Activated CD4-positive, CD25-positive, alpha-beta regulatory T cell treated with anti-CD3 and anti-CD28 coated beads, Interleukin-2, amount 50 U/mL, for 16 hours (primary cell): ENCODE measurements around the gene RNGTT.
"Not testable (repeated sequence)": the region's sequence is repeated elsewhere in the genome, so short reads cannot be mapped to it uniquely, and the experiment has no call there.

Experiments
- DNase-seq: peaks from one replicate; pipeline ENCODE4 v3.0.0-alpha.2; 2020; ENCODE audit warnings: low read depth, low spot score

RNGTT gene

GRCh38 chr6:88810701-88811100, 152.7 kb downstream of the RNGTT start:
- no peak for DNase-seq

GRCh38 chr6:88810089-88810488, 153.3 kb downstream of the RNGTT start:
- no peak for DNase-seq

DNA sequence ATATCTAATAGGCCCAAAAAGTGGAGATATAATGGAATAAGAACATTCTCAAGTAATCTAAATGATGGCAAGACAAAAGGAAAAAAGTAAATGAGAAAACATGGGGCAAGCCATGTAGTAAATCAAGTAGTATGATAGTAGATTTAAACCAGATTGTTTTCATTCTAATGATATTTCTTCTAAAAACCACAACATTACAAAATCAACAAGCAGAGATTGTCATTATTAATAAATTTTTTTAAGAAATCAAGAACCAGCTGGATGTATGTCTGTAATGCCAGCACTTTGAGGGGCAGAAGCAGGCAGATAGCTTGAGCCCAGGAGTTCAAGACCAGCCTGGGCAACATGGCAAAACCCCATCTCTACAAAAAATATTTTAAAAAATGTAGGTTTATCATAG, 155.0 kb downstream of the RNGTT start:
- no peak for DNase-seq

DNA sequence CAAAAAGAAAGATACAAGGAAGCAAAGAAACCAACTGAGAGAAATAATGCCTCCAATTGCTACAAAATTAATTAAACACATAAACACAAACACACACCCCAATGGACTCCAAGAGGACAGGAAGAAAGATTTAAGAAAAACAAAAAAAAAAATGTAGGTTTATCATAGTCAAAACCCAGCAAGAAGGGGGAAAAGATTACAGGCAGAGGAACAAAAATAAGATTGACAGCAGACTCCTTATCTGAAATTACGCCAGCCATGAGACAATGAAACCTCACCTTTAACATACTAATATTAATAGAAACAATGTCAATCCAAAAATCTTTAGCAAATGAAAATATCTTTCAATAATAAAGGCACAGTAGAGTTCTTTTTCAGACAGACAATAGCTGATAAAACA, 155.8 kb downstream of the RNGTT start:
- DNase-seq: no peak

DNA sequence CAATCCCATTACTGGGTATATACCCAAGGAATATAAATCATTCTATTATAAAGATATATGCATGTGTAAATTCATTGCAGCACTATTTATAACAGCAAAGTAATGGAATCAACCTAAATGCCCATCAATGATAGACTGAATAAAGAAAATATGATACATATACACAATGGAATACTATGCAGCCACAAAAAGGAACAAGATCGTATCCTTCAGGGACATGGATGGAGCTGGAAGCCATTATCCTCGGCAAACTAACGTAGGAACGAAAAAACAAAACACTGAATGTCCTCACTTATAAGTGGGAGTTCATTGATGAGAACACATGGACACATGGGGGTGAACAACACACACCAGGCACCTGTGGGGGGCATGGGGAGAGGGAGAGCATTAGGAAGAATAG, 156.7 kb downstream of the RNGTT start:
- DNase-seq: no peak

GRCh38 chr6:88804701-88805100, 158.7 kb downstream of the RNGTT start:
- no peak for DNase-seq

DNA sequence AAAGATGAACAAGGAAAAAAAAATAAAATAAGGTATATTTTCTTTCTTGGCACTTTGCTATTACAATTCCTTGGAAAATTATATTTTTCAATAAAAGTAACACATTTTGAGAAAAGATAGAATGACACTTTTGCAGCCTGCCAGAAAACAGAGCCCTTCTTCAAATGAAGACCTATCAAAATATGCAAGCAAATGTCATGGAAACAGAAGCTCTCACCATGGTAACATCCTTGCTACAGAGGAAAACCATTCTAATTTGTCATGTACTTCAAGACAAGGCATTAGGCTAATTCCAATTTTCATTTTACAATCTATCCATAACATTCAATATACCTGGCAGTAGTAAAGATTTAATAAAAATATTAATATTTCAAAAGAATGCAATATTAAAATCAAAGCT, 177.9 kb downstream of the RNGTT start:
- no peak for DNase-seq

GRCh38 chr6:88780714-88781389, 182.6 kb downstream of the RNGTT start:
- DNase-seq: peak; percentile 16

DNA sequence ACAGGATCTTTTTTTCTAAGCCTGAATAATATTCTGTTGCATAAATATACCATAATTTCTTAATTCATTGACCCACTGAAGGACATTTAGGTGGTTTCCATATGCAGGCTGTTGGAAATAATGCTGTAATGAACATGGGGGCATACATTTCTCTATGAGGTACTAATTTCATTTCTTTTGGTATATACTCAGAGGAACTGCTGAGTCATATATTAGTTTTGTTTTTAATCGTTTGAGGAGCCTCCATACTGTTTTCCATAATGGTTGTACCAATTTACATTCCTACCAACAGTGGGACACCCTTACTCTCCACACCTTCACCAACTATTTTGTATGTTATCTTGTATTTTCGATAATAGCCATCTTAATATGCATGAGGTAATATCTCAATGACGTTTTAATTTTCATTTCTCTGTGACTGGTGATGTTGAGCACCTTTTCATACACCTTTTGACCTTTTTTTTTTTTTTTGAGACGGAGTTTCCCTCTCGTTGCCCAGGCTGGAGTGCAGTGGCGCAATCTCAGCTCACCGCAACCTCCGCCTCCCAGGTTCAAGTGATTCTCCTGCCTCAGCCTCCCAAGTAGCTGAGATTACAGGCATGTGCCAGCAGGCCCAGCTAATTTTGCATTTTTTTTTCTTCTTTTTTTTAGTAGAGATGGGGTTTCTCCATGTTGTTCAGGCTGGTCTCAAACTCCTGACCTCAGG, 187.4 kb downstream of the RNGTT start:
- DNase-seq: no peak

DNA sequence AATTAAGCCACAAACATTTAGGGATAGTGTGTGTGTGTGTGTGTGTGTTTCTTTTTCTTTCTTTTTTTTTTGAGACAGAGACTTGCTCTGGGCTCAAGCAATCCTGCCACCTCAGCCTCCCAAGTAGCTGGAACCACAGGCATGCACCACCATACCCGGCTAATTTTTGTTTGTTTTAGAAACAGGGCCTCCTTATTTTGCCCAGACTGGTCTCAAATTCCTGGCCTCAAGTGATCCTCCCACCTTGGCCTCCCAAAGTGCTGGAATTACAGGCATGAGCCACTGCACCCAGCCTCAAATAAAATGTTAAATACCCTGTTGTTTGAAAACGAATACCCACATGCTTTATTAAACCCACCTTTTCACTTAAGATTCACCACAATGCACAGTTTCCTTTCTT, 195.3 kb downstream of the RNGTT start:
- not testable (repeated sequence) for DNase-seq

DNA sequence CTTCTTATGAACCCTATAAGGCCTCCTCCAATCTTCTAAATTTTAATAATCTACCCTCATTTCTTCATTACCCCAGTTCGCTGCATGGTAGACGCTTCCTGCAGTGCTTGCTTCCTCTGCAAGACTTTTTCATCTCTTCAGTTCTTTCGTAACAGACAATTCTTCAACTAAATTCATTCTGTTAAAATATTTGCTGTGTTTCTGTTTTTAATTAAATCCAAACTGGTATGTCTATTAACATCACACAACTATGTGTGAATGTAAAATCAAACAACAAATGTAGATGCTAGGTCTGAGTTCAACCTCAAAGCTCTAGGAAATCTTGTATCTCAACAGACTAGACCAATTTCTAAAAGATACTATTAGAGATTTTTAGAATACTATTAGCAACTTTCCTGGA, 199.3 kb downstream of the RNGTT start:
- no peak for DNase-seq

GRCh38 chr6:88763160-88763559, 200.3 kb downstream of the RNGTT start:
- no peak for DNase-seq

- no peak for DNase-seq
Observed at GRCh38 chr6:88761237-88762031, 202.0 kb downstream of the RNGTT start.

DNA sequence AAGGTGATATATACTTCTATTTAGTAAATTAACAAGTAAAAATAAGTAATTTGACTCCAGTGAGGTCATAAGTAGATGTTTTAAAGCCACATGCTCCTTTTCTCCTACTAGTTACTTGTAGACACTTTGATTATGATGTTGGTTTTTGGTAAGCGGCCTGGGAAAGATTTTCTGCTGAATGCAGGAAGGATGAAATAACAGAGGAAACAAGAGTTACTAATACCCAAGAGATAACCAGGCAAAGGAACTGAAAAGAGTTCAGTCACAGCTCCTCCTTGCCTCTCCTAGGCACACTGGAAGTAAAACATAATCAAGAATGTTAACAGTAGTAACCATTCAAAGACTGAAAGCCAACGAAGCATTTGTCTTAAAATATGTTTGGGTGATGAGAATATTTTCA, 203.3 kb downstream of the RNGTT start:
- no peak for DNase-seq

GRCh38 chr6:88750936-88751335, 212.5 kb downstream of the RNGTT start:
- DNase-seq: no peak

- DNase-seq: no peak
Observed at GRCh38 chr6:88749849-88750248, 213.6 kb downstream of the RNGTT start.

DNA sequence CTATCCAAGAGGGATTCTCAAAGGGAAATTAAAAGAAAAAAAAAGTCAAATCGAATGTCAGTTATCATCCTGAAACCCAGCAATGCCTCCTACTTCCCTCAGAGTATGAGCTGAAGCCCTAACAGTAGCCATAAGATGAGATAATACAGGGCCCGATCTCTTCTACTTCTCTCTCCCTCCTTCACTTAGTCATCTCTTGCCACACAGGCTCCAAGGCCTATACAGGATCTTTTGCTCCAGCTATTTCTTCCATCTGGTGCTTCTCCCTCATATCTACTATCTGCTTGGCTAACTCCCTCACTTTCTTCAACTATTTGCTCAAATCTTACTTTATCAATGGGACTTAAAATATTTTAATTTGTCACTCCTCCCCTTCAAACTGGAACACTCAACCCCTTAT, 215.3 kb downstream of the RNGTT start:
- DNase-seq: no peak

GRCh38 chr6:88741939-88742338, 221.5 kb downstream of the RNGTT start:
- no peak for DNase-seq

DNA sequence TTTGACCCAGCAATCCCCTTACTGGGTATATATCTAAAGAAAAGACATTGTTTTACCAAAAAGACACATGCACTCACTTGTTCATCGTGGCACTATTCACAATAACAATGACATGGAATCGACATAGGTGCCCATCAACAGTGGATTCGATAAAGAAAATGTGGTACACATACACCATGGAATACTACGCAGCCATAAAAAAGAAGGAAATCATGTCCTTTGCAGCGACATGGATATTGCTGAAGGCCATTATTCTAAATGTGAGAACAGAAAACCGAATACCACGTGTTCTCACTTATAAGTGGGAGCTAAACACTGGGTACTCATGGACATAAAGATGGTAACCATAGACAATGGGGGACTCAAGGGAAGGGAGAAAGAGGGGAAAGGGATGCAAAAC, 222.3 kb downstream of the RNGTT start:
- no peak for DNase-seq

DNA sequence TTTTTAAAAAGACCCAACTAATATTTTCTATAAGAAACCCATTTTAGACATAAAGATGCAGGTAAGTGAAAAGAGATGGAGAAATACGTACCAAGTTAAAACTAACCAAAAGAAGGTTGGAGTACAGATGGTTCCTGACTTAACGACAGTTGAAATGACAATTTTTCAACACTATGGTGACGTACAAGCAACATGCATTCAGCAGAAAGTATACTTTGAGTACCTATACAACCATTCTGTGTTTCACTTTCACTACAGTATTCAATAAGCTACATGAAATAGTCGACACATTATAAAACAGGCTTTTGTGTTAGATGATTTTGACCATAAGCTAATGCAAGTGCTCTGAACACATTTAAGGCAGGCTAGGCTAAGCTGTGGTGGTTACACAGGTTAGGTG, 228.9 kb downstream of the RNGTT start:
- DNase-seq: no peak

DNA sequence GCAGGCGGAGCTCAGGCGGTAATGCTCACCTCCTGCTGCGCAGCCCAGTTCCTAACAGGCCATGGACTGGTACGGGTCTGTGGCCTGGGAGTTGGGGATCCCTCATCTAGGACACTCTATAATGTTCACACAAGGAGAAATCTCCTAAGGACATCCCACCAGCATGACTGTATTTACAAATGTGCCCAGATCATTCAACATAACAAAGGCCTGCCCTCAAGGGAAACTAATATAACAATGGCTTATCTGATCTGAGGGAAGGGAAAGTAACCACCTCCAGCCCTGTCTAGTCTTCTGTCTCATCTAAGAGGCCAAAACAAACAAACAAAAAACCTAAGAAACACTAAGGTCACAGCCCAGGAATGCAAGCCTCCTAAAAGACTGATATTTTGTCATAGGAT, 232.8 kb downstream of the RNGTT start:
- no peak for DNase-seq

GRCh38 chr6:88728756-88729155, 234.7 kb downstream of the RNGTT start:
- no peak for DNase-seq

GRCh38 chr6:88726409-88726808, 237.0 kb downstream of the RNGTT start:
- DNase-seq: not testable (repeated sequence)
